Measurements from ENCODE around the gene LPP. TPM values are rescaled to one million over a fixed set of nuclear protein-coding genes. Genes with fewer than 3 reads are reported as not detected.

Gene LPP
- total RNA-seq, 1 donor from 2014 or later: 222 TPM

GRCh38 chr3:188170461-188171459, 16.8 kb downstream of the LPP start:
- FAIRE-seq (no peak), DNase-seq (ENCODE audit: low read depth) (no peak)
- no peak overlapping the region for H3K4me3 Mint-ChIP-seq (ENCODE audit: unreplicated experiment)
- H3K36me3 Mint-ChIP-seq (ENCODE audit: low read depth, unreplicated experiment): peaks cover 7% of the 10 kb centered on the region
- no peak overlapping the region for H3K27ac ChIP-seq (ENCODE audit: low read depth, low read length)
- peaks cover 93% of the 10 kb centered on the region for H4K20me1 ChIP-seq (ENCODE audit: insufficient read depth, low read length)
- H3K79me2 ChIP-seq (ENCODE audit: insufficient read depth, low read length): peaks cover 100% of the 10 kb centered on the region
- peaks cover 4% of the 10 kb centered on the region for H3K4me1 ChIP-seq (ENCODE audit: insufficient read depth, low read length)
- no peaks in the 10 kb centered on the region for H3K27me3 Mint-ChIP-seq (ENCODE audit: low read depth, unreplicated experiment)
- H3K9me3 ChIP-seq (ENCODE audit: insufficient read depth, low read depth, low read length): no peaks in the 10 kb centered on the region
- H3K27ac Mint-ChIP-seq (ENCODE audit: unreplicated experiment): no peak overlapping the region
- H3K9ac ChIP-seq (ENCODE audit: low read length): no peak overlapping the region
- no peak for TF ChIP-seq EZH2 (IDR thresholded peaks at IDR 0.05; ENCODE audit: insufficient read depth, low read length)
- TF ChIP-seq, protein P1, sequence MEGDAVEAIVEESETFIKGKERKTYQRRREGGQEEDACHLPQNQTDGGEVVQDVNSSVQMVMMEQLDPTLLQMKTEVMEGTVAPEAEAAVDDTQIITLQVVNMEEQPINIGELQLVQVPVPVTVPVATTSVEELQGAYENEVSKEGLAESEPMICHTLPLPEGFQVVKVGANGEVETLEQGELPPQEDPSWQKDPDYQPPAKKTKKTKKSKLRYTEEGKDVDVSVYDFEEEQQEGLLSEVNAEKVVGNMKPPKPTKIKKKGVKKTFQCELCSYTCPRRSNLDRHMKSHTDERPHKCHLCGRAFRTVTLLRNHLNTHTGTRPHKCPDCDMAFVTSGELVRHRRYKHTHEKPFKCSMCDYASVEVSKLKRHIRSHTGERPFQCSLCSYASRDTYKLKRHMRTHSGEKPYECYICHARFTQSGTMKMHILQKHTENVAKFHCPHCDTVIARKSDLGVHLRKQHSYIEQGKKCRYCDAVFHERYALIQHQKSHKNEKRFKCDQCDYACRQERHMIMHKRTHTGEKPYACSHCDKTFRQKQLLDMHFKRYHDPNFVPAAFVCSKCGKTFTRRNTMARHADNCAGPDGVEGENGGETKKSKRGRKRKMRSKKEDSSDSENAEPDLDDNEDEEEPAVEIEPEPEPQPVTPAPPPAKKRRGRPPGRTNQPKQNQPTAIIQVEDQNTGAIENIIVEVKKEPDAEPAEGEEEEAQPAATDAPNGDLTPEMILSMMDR (IDR thresholded peaks at IDR 0.05; ENCODE audit: insufficient read depth, low read depth, low read length): no peak
- peaks cover 8% of the 10 kb centered on the region for H3K4me1 Mint-ChIP-seq (ENCODE audit: low read depth, unreplicated experiment)
- H3K27me3 ChIP-seq (ENCODE audit: insufficient read depth, low read length): no peaks in the 10 kb centered on the region
- no peak overlapping the region for H3K4me3 ChIP-seq (ENCODE audit: insufficient read depth, low read depth, low read length)
- no peak overlapping the region for H2AFZ ChIP-seq (ENCODE audit: low read depth, low read length)
- no peaks in the 10 kb centered on the region for H3K36me3 ChIP-seq (ENCODE audit: insufficient read depth, low read length)
- H3K4me2 ChIP-seq (ENCODE audit: low read length): no peak overlapping the region
- no peaks in the 10 kb centered on the region for H3K9me3 Mint-ChIP-seq (ENCODE audit: unreplicated experiment)

DNA sequence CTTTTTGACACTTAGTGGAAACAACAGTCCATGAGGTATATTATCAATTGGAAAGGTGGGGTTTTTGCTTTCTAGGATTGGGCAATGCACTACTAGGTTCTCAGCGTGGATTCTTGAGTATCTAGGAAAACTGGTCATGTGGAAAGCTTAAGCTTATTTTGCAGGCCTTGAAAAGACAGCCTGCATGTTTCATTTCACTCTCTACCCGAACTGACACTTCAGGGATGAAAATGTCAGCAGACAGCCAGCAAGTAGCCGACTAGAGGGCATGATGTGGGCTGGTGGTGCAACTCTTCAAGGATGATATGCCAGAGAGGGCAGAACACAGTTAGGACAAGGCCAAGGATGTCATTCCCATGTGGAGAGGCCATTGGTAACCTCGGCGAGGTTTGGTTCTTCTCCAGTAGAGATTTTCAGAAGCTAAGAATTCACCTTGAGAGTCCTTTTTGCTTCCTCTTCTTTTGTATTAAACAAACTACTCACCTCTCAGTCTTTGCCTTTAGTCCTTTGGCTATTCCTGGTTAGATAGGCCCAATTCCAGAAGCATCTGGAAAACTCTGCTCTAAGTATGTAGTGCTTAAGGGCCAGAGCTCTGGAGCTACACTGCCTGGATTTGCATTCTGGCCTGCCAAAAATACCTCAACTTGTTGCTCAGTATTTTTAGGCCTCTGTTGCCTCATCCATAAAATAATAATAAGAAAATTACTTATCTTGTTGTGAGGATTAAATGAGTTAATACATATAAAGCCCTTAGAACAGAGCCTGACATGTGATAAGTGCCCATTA, 17.9 kb downstream of the LPP start:
- Mint-ChIP-seq H3K36me3 (ENCODE audit: low read depth, unreplicated experiment) (peaks cover 8% of the 10 kb centered on the region), H3K4me1 (ENCODE audit: low read depth, unreplicated experiment) (peaks cover 8% of the 10 kb centered on the region), H3K27me3 (ENCODE audit: low read depth, unreplicated experiment) (no peaks in the 10 kb centered on the region), H3K27ac (ENCODE audit: unreplicated experiment) (no peak overlapping the region), H3K9me3 (ENCODE audit: unreplicated experiment) (no peaks in the 10 kb centered on the region), H3K4me3 (ENCODE audit: unreplicated experiment) (no peak overlapping the region)
- DNase-seq (ENCODE audit: low read depth): no peak
- Histone ChIP-seq H2AFZ (ENCODE audit: low read depth, low read length) (no peak overlapping the region), H3K36me3 (ENCODE audit: insufficient read depth, low read length) (no peaks in the 10 kb centered on the region), H3K9me3 (ENCODE audit: insufficient read depth, low read depth, low read length) (no peaks in the 10 kb centered on the region), H3K4me2 (ENCODE audit: low read length) (no peak overlapping the region), H4K20me1 (ENCODE audit: insufficient read depth, low read length) (peaks cover 92% of the 10 kb centered on the region), H3K79me2 (ENCODE audit: insufficient read depth, low read length) (peaks cover 100% of the 10 kb centered on the region), H3K27ac (ENCODE audit: low read depth, low read length) (no peak overlapping the region), H3K27me3 (ENCODE audit: insufficient read depth, low read length) (no peaks in the 10 kb centered on the region), H3K9ac (ENCODE audit: low read length) (no peak overlapping the region), H3K4me1 (ENCODE audit: insufficient read depth, low read length) (peaks cover 3% of the 10 kb centered on the region), H3K4me3 (ENCODE audit: insufficient read depth, low read depth, low read length) (no peak overlapping the region)
- no peak for TF ChIP-seq EZH2 (IDR thresholded peaks at IDR 0.05; ENCODE audit: insufficient read depth, low read length)
- TF ChIP-seq, protein P1 (IDR thresholded peaks at IDR 0.05; ENCODE audit: insufficient read depth, low read depth, low read length): no peak
- FAIRE-seq: no peak
